GM13977 (cell line): ENCODE results near the gene SART1.

Experiments used
- DNase-seq: peaks from one replicate; pipeline ENCODE4 v3.0.0; 2012; ENCODE audit warnings: low spot score
- CTCF ChIP-seq: IDR thresholded peaks from 2 replicates; pipeline ENCODE4 v1.5.1; 2012; ENCODE audit warnings: mild to moderate bottlenecking, control low read depth; ENCODE audit not compliant: insufficient read depth; ENCODE audit errors: extremely low read depth, missing control alignments
- in situ Hi-C: fragments of 300-500 bp; cut with MboI; formaldehyde crosslinking; loops from one replicate; pipeline ENCODE4 v1.12.0; 2022; ENCODE audit warnings: low sequenced_read_pairs, low pct_unique_long_range_greater_than_20kb, mixed read lengths, inconsistent platforms; ENCODE audit not compliant: unreplicated experiment

SART1 gene

GRCh38 chr11:65960824-65961266, 689 bp upstream of the SART1 start:
- no peak for TF ChIP-seq CTCF
- in situ Hi-C loops = no loop called here
- DNase-seq = no peak

- no peak for TF ChIP-seq CTCF
- no peak for DNase-seq
Measured at GRCh38 chr11:65962141-65962564, 619 bp downstream of the SART1 start.

GRCh38 chr11:65964906-65965305, 3.4 kb downstream of the SART1 start:
- no peak for TF ChIP-seq CTCF
- no peak for DNase-seq
- in situ Hi-C loops = no loop called here

More at GRCh38 chr11:65962141-65962564, 619 bp downstream of the SART1 start:
- in situ Hi-C loops = no loop called here

- TF ChIP-seq CTCF = no peak
- in situ Hi-C loops = no loop called here
- DNase-seq = no peak
Measured at GRCh38 chr11:65965986-65966762, 4.6 kb downstream of the SART1 start.

- no peak for TF ChIP-seq CTCF
- DNase-seq = no peak
- in situ Hi-C loops = no loop called here
Measured at GRCh38 chr11:65967329-65967934, 5.9 kb downstream of the SART1 start.

- in situ Hi-C loops = no loop called here
- DNase-seq = no peak
- TF ChIP-seq CTCF = no peak
Measured at GRCh38 chr11:65968600-65969482, 7.3 kb downstream of the SART1 start.
